Vagina (tissue), 2 donors: ENCODE measurements around the gene DUSP15. TPM values are rescaled to one million over a fixed set of nuclear protein-coding genes. Genes with fewer than 3 reads are reported as not detected.
A peak's percentile ranks its signal among the peaks of the same experiment; 100 is the strongest.

Experiments used
- DNase-seq, 2 donors: peaks; one replicate each; pipeline ENCODE4 v3.0.0-alpha.2; 2017; ENCODE audit errors: extremely low spot score in 2 of 2
- H3K27ac ChIP-seq: fragments of 200-600 bp; sonication (generic); one replicate; pipeline ENCODE4 v1.5.1; 2019
- H3K27me3 ChIP-seq: fragments of 200-600 bp; sonication (generic); one replicate; pipeline ENCODE4 v1.5.1; 2019
- H3K36me3 ChIP-seq, 2 donors: fragments of 200-600 bp; sonication (generic); one replicate each; pipeline ENCODE4 v1.5.1; 2017 to 2019
- H3K4me1 ChIP-seq: fragments of 200-600 bp; sonication (generic); one replicate; pipeline ENCODE4 v1.5.1; 2019
- H3K4me3 ChIP-seq, 2 donors: fragments of 200-600 bp; sonication (generic); 1 replicate in 1 of 2; 2 replicates in 1 of 2; pipeline ENCODE4 v1.5.1; 2016 to 2019
- H3K9me3 ChIP-seq: fragments of 200-600 bp; sonication (generic); one replicate; pipeline ENCODE4 v1.5.1; 2019
- POLR2A ChIP-seq, 2 donors: fragments of 450-650 bp; IDR thresholded peaks; one replicate each; pipeline ENCODE4 v1.6.1; 2017; ENCODE audit warnings: antibody characterized with exemption in 2 of 2, mild to moderate bottlenecking in 2 of 2, moderate library complexity in 2 of 2
- POLR2AphosphoS5 ChIP-seq, 2 donors: sonication (generic); formaldehyde crosslinking; IDR thresholded peaks; one replicate each; pipeline ENCODE4 v1.9.0; 2017; ENCODE audit warnings: antibody characterized with exemption in 2 of 2, mild to moderate bottlenecking in 2 of 2, low read depth in 1 of 2; ENCODE audit not compliant: insufficient read depth in 1 of 2
- intact Hi-C: fragments of 100-400 bp; cut with DNase I; formaldehyde crosslinking; loops from one replicate; pipeline ENCODE4 v1.15.1; 2023
- total RNA-seq: library from RNA; depleted of rRNA; stranded (reverse); fragments of >200 nt; gene quantifications from one replicate; pipeline ENCODE4 v1.2.3, GENCODE V29; 2016
- TF ChIP-seq, protein P1 (sequence below), 3 experiments: fragments of 450-650 bp in 2 of 3; fragments of 200-600 bp in 1 of 3; sonication (generic) in 1 of 3; IDR thresholded peaks; one replicate each; pipeline ENCODE4 v1.5.1; 2017 to 2019; ENCODE audit warnings: antibody characterized with exemption in 3 of 3, mild to moderate bottlenecking in 2 of 3, moderate library complexity in 2 of 3

The DUSP15 gene
- total RNA-seq, 1 donor from 2014 or later = 2.5 TPM

DNA sequence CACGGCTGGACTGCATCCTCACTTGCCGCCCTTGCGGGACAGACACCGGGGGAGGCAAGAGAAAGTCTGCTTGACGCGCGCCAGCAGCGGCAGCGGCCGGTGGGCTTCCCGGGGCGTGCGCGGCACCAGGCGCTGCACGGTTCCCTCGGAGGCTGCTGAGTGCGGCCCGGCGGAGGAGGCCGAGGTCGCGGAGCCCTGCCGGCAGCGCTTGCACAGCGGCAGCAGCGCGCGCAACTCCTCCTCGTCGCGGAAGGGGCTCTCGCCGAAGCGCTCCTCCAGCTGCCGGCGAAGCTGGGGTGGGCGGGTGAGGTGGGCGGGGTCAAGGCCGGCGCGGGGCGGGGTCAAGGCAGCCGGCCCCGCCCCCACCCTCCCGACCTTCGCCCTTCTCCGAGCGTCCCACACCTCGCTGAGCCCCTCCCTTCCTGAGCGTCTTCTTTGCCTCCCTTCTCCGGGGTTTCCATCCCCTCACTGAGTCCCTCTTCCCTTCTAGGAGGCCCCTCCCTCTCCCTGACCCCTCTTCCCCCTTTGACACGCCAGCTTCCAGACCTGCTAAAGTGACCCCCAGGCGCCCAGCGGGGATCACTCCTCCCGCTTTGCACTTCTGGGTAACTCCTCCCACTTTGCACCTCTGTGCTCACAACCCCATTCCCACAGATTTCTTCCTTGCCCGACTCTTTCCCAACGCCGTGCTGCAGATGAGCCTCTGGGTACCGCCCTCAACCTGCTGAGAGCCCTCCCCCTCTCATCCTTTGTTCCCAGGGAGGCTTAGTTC, 8.8 kb downstream of the DUSP15 start:
- no peaks in the 10 kb centered on the region for H3K27me3 ChIP-seq
- DNase-seq = no peak

DNA sequence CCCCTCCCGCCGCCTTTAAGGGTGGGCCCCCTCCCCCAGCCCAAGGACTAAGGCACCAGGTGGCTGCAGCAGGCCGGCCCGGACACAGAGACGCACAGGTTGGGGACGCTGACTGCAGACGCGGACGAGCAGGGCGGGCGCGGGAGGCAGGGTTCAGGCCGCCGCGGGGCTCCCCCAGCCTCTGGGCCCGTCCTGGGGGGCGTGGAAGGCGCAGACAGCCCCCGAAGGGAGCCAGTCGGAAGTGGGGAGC, 9.3 kb downstream of the DUSP15 start:
- intact Hi-C loops = no loop called here
- Histone ChIP-seq H3K27me3 (no peaks in the 10 kb centered on the region), H3K9me3 (no peaks in the 10 kb centered on the region), H3K36me3 (no peaks in the 10 kb centered on the region), H3K4me1 (peaks cover 15% of the 10 kb centered on the region), H3K4me3 (peak overlapping the region; percentile 54 to 84), H3K27ac (no peak overlapping the region)
- TF ChIP-seq POLR2AphosphoS5 (IDR thresholded peaks at IDR 0.05; ENCODE audit: insufficient read depth in 1 of 2, low read depth in 1 of 2) = no peak
- no peak for TF ChIP-seq POLR2A (IDR thresholded peaks at IDR 0.05)
- TF ChIP-seq, protein P1, sequence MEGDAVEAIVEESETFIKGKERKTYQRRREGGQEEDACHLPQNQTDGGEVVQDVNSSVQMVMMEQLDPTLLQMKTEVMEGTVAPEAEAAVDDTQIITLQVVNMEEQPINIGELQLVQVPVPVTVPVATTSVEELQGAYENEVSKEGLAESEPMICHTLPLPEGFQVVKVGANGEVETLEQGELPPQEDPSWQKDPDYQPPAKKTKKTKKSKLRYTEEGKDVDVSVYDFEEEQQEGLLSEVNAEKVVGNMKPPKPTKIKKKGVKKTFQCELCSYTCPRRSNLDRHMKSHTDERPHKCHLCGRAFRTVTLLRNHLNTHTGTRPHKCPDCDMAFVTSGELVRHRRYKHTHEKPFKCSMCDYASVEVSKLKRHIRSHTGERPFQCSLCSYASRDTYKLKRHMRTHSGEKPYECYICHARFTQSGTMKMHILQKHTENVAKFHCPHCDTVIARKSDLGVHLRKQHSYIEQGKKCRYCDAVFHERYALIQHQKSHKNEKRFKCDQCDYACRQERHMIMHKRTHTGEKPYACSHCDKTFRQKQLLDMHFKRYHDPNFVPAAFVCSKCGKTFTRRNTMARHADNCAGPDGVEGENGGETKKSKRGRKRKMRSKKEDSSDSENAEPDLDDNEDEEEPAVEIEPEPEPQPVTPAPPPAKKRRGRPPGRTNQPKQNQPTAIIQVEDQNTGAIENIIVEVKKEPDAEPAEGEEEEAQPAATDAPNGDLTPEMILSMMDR (IDR thresholded peaks at IDR 0.05) = no peak
- DNase-seq = no peak

More for the DNA sequence above, 8.8 kb downstream of the DUSP15 start:
- H3K9me3 ChIP-seq = no peaks in the 10 kb centered on the region
- H3K4me3 ChIP-seq = peak overlapping the region; percentile 54 to 84
- TF ChIP-seq POLR2AphosphoS5 (IDR thresholded peaks at IDR 0.05; ENCODE audit: insufficient read depth in 1 of 2, low read depth in 1 of 2) (no peak), POLR2A (IDR thresholded peaks at IDR 0.05) (no peak)
- TF ChIP-seq, protein P1 (IDR thresholded peaks at IDR 0.05) = no peak
- intact Hi-C loops = no loop called here
- H3K27ac ChIP-seq = no peak overlapping the region
- peaks cover 15% of the 10 kb centered on the region for H3K4me1 ChIP-seq
- H3K36me3 ChIP-seq = no peaks in the 10 kb centered on the region

DNA sequence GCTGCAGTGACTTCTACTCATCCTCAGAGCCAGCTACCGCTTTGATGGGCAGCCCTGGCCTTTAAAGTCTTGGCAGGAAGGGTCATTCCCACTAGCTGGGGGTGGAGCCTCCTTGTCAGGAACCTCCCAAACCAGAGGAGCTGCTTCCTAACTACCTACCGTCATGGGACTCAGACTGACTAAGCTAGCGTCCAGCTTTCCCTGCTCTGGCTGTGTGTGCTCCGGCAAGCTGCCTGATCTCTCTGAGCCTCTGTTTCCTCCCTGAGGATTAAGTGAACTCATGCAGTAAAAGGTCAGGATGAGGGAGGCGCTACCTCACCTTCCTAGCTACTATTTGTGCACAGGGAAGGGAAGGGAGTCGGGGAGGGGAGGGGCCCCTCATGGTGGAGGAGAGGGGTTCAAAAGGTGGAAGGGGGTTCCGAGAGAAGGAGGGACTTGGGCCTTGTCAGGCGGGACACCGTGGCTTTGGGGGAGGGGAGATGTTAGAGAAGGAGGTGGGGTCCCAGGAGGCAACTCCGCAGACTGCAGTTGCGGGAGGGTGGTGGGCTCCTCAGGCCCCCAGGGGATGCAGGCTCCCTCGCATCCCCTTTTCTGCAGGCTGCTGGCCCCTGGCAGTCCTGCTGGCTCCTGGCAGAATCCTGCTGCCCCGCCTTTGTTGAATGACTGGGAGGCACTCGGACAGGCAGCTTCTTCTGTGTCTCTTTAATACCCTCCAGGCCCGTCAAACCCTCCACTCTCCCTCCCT, 9.8 kb downstream of the DUSP15 start:
- Histone ChIP-seq H3K9me3 (no peaks in the 10 kb centered on the region), H3K4me3 (peak overlapping the region; percentile 54 to 84), H3K27ac (no peak overlapping the region), H3K4me1 (peaks cover 15% of the 10 kb centered on the region), H3K36me3 (no peaks in the 10 kb centered on the region), H3K27me3 (no peaks in the 10 kb centered on the region)
- intact Hi-C loops = no loop called here
- TF ChIP-seq POLR2A (IDR thresholded peaks at IDR 0.05) (no peak), POLR2AphosphoS5 (IDR thresholded peaks at IDR 0.05; ENCODE audit: insufficient read depth in 1 of 2, low read depth in 1 of 2) (no peak)
- TF ChIP-seq, protein P1 (IDR thresholded peaks at IDR 0.05) = no peak
- no peak for DNase-seq

DNA sequence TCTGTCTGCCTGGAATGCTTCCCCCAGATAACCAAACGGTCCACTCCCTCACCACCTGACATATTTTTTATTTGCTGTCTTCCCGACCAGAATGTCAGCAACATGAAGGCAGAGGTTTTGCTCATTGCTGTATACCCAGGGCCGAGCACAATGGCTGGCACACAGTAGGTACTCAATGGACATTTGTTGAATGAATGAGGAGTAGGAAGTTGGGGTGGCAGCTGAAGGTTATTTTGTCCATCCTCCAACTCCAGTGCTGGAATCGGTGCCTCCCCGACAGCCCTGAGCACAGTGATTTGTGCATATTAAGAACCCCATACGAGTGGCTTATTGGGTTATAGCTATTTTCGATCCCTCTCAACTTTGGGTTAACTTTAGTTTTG, 10.3 kb downstream of the DUSP15 start:
- Histone ChIP-seq H3K9me3 (no peaks in the 10 kb centered on the region), H3K4me1 (peaks cover 15% of the 10 kb centered on the region), H3K4me3 (no peak overlapping the region), H3K27me3 (no peaks in the 10 kb centered on the region), H3K36me3 (no peaks in the 10 kb centered on the region), H3K27ac (no peak overlapping the region)
- intact Hi-C loops = loop anchor here (10.0 kb wide), 1 partner anchor 175 kb away; no protein-coding TSS in a partner anchor
- TF ChIP-seq POLR2A (IDR thresholded peaks at IDR 0.05) = no peak
- TF ChIP-seq POLR2AphosphoS5 (IDR thresholded peaks at IDR 0.05; ENCODE audit: insufficient read depth in 1 of 2, low read depth in 1 of 2) = no peak
- TF ChIP-seq, protein P1 (IDR thresholded peaks at IDR 0.05) = no peak
- DNase-seq = no peak
